A549 treated with AZD9567 at 1 μM for 4 hours (cell line): ENCODE results near the gene SCAF4. TPM values are rescaled to one million over a fixed set of nuclear protein-coding genes. Genes with fewer than 3 reads are reported as not detected.

Experiments
- total RNA-seq: library from RNA; stranded (reverse); fragments of 200-300 nt; extraction: Qiagen RNA extraction; gene quantifications from 5 replicates; pipeline ENCODE4 v1.2.3, GENCODE V29; 2022; ENCODE audit not compliant: insufficient read depth

The SCAF4 gene, protein sequence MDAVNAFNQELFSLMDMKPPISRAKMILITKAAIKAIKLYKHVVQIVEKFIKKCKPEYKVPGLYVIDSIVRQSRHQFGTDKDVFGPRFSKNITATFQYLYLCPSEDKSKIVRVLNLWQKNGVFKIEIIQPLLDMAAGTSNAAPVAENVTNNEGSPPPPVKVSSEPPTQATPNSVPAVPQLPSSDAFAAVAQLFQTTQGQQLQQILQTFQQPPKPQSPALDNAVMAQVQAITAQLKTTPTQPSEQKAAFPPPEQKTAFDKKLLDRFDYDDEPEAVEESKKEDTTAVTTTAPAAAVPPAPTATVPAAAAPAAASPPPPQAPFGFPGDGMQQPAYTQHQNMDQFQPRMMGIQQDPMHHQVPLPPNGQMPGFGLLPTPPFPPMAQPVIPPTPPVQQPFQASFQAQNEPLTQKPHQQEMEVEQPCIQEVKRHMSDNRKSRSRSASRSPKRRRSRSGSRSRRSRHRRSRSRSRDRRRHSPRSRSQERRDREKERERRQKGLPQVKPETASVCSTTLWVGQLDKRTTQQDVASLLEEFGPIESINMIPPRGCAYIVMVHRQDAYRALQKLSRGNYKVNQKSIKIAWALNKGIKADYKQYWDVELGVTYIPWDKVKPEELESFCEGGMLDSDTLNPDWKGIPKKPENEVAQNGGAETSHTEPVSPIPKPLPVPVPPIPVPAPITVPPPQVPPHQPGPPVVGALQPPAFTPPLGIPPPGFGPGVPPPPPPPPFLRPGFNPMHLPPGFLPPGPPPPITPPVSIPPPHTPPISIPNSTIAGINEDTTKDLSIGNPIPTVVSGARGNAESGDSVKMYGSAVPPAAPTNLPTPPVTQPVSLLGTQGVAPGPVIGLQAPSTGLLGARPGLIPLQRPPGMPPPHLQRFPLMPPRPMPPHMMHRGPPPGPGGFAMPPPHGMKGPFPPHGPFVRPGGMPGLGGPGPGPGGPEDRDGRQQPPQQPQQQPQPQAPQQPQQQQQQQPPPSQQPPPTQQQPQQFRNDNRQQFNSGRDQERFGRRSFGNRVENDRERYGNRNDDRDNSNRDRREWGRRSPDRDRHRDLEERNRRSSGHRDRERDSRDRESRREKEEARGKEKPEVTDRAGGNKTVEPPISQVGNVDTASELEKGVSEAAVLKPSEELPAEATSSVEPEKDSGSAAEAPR
- 18.5 to 22.3 TPM (median 20.4 TPM) in 5 replicates for total RNA-seq

DNA sequence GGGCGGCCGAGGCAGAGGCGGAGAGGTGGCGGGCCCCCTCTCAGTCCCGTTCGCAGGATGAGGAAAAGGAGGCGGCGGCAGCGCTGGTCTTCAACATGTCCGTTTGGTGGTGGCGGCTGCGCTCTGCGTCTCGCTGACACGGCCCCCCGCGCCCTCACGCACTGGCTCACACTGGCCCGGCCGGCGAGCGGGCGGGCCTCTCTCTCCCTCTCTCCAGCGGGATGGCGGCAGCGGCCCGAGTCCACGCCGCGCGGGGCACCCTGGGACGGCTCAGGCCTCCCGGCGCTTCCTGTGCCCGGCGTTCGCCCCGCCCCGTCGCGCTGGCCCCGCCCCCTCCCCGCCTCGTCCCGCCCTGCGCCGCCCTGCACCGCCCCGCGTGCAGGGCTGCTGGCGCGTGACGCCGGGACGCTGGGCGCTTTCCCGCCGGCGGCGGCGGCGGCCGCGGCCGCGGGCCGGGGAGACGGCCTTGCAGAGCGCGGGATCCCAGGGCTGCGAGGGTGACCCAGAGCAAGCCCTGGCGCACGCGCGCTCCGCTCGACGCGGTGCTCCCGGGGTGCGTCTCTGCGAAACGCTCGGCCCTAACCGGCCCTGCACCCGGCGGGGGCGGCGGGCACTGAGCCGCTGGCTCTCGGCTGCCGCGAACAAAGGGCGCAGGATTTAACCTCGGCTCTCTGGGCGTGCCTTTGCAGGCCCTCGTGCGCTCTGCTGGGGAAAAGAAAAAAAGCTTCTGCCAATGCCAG lies at the start of gene SCAF4:
Gene SCAF4 (minus strand): TSS at position 262 of the 740 bp plus-strand sequence. CDS start 426 bp downstream, outside the sequence.

DNA sequence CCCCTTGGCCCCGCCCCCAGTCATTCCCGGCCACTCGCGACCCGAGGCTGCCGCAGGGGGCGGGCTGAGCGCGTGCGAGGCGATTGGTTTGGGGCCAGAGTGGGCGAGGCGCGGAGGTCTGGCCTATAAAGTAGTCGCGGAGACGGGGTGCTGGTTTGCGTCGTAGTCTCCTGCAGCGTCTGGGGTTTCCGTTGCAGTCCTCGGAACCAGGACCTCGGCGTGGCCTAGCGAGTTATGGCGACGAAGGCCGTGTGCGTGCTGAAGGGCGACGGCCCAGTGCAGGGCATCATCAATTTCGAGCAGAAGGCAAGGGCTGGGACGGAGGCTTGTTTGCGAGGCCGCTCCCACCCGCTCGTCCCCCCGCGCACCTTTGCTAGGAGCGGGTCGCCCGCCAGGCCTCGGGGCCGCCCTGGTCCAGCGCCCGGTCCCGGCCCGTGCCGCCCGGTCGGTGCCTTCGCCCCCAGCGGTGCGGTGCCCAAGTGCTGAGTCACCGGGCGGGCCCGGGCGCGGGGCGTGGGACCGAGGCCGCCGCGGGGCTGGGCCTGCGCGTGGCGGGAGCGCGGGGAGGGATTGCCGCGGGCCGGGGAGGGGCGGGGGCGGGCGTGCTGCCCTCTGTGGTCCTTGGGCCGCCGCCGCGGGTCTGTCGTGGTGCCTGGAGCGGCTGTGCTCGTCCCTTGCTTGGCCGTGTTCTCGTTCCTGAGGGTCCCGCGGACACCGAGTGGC lies 72.2 kb downstream of the SCAF4 start, which contains the start of gene SOD1:
Gene SOD1 (plus strand): TSS at position 158 of the 723 bp plus-strand sequence. CDS start 77 bp downstream, at position 235.

Other genes starting within 250 kb of the SCAF4 start
- gene SOD1, start 72.4 kb downstream of the SCAF4 start, total RNA-seq, result 383 to 425 TPM (median 399 TPM) in 5 replicates
- gene HUNK, start 140.9 kb upstream of the SCAF4 start, total RNA-seq, result 1.3 to 2.4 TPM (median 1.4 TPM) in 5 replicates